ENCODE data around the gene RPS14.

RPS14 gene

GRCh38 chr5:150488519-150489359 lies 39.2 kb upstream of the RPS14 start:
- no peak for TF ChIP-seq CTCF (IDR thresholded peaks at IDR 0.05; ENCODE audit: extremely low read depth, insufficient read depth, missing control alignments)
- DNase-seq (ENCODE audit: low spot score), result no peak
- in situ Hi-C loops (cut with MboI; ENCODE audit: low pct_unique_long_range_greater_than_20kb, low sequenced_read_pairs, unreplicated experiment), result no loop called here

- peak; percentile 37 for TF ChIP-seq CTCF (IDR thresholded peaks at IDR 0.05; ENCODE audit: extremely low read depth, insufficient read depth, missing control alignments)
- in situ Hi-C loops (cut with MboI; ENCODE audit: low pct_unique_long_range_greater_than_20kb, low sequenced_read_pairs, unreplicated experiment), result no loop called here
- peak; percentile 51 for DNase-seq (ENCODE audit: low spot score)
Measured at GRCh38 chr5:150487199-150488061, 37.9 kb upstream of the RPS14 start.

- peak; percentile 10 for TF ChIP-seq CTCF (IDR thresholded peaks at IDR 0.05; ENCODE audit: extremely low read depth, insufficient read depth, missing control alignments)
- in situ Hi-C loops (cut with MboI; ENCODE audit: low pct_unique_long_range_greater_than_20kb, low sequenced_read_pairs, unreplicated experiment), result no loop called here
- DNase-seq (ENCODE audit: low spot score), result peak; percentile 67
Measured at GRCh38 chr5:150486402-150487198, 37.1 kb upstream of the RPS14 start.

GRCh38 chr5:150485693-150486401 lies 36.3 kb upstream of the RPS14 start:
- DNase-seq (ENCODE audit: low spot score), result peak; percentile 78
- in situ Hi-C loops (cut with MboI; ENCODE audit: low pct_unique_long_range_greater_than_20kb, low sequenced_read_pairs, unreplicated experiment), result no loop called here
- no peak for TF ChIP-seq CTCF (IDR thresholded peaks at IDR 0.05; ENCODE audit: extremely low read depth, insufficient read depth, missing control alignments)

- in situ Hi-C loops (cut with MboI; ENCODE audit: low pct_unique_long_range_greater_than_20kb, low sequenced_read_pairs, unreplicated experiment), result no loop called here
- TF ChIP-seq CTCF (IDR thresholded peaks at IDR 0.05; ENCODE audit: extremely low read depth, insufficient read depth, missing control alignments), result no peak
- DNase-seq (ENCODE audit: low spot score), result no peak
Measured at GRCh38 chr5:150484964-150485692, 35.6 kb upstream of the RPS14 start.

All from GM13977 (cell line).